Measurements from ENCODE around the gene LRIT2.

Gene LRIT2

DNA sequence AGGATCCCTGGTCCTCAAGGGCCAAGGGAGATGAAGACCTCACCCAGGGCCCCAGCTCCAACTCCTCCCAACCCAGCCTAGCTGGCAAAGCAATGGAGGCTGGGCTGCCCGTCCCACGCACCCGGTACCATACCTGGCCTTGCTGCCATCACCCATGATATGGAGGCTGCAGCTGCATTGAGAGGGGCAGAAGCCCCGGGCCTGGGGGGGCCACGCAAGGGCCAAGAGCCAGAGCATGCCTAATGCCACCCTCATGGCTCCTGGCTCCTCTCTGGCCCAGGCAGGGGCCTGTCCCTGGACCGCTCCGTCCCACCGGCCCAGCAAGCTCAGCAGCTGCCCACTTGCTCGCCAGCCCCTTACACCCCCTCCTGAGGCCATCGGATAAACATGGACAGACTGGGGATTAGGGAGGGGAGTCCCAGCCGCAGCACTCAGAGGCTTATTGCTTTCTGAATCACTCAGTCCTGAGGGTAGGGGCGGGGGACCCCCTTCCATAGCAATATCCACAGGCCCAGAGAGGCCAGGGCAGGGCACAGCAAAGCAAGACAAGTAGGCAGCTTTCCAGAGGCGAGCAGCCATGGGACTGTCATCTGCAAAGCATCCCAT is 15.9 kb upstream of the LRIT2 start, which contains the start of gene LRIT1:
Gene LRIT1 (minus strand): TSS at position 362 of the 606 bp plus-strand sequence. CDS start 107 bp downstream, at position 255.
- no peak for DNase-seq (ENCODE audit: low read depth)

DNA sequence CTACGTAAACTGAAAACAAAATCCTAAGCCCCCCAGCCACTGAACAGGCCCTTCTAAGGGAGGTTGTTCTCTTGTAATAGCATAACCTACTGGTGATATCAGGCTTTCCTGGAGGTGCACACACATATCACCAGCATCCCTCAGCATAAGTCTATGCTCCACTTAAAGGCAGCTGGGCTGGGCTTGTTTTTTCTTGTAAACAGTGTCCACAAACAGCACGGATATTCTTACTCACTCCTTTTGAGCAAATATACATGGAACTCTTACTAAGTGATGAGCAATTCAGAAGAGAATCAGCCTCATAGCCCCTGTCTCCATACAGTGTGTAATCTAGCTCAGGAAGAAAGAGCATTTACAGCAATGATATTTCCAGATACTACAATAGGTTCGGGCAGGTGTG is 13.6 kb upstream of the LRIT2 start:
- DNase-seq (ENCODE audit: low read depth), result no peak

DNA sequence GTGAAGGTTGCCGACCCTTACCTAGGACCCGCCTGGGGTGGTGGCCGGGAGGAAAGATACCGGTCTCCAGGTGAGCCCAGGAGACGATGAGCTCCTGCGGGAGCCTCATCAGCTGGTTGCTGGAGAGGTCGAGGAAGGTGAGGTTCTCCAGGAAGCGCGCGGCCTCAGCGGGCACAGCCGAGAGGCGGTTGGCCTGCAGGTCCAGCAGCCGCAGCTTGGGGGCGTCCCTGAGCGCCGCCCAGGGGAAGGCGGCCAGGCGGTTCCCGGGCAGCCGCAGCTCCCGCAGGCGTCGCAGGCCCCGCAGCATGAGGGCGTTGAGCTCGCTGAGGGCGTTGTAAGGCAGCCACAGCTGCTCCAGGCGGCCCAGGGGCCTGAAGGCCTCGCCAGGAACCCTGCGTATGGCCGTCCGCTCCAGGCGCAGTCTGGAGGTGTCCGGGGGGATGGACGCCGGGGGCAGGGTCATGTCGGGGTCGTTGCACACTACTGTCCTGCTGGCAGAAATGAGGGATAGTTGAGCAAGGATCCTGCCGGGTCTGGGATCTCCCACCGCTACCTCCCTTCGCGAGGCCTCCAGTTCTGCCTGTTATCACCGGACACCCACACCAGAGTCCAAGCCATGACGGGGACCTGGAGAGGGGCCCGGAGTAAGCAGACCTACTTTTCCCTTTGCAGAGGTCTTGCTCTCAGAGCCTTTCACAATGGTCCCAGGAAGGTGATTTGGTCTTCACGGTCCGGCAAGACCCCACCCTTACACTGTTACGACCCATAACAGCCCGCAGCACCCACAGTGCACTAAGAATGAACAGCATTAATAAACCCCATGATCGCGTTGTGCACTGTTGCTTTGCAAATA is 12.1 kb upstream of the LRIT2 start:
- no peak for DNase-seq (ENCODE audit: low read depth)

DNA sequence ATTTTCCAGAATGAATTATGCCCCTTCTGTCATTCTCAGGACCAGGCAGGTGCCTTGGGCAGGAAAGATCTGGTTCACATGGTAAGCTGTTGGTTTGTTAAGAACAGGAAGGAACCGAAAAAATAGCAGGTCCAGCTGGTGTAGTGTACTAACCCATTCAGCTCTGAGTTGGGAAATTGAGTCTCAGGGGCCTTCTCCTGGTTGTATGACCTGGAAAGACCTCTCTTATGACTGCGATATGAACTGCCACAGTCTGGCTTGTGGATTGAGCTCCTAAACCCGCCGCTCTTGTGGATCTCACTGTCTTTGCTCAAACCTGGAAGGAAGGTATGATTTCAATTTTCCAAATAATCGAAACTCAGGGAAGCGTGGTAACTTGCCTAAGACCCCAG is 11.5 kb upstream of the LRIT2 start:
- no peak for DNase-seq (ENCODE audit: low read depth)

DNA sequence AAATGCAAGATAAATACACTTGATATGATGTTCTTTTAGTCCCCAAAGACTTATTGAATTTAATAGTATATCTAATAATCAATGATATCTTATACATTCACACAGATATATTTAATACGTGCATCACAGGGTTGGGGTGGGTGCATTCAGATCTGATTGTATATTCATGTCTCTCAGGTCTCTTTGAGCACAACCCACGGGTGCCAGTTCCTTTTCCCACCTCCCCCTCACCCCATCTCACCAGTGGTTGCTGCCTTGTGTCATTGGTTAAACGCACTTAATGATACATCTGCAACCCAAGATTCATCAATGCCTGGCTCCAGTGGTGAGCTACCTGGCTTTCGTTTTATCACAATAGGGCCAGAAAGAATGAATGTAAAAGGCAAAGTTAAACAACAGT is 9.8 kb upstream of the LRIT2 start:
- DNase-seq (ENCODE audit: low read depth), result no peak

DNA sequence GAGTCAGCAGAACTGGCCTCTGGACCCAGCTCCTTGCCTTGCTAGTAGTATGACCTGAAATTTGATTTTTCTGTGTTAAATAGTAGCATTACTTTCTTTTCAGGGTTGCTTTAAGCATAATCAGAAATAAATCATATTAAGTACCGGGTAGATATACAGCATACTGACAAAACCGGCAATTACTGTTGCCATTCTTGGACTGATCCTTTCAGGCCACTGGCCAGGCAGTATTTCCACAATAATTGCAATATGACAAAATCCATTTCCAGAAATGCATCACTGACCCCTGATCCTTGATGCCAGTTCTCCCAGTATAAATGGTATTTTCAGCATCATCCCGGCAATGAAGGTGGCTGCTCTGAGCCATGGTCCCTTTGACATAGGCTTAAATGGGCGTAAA is 9.1 kb upstream of the LRIT2 start:
- no peak for DNase-seq (ENCODE audit: low read depth)

DNA sequence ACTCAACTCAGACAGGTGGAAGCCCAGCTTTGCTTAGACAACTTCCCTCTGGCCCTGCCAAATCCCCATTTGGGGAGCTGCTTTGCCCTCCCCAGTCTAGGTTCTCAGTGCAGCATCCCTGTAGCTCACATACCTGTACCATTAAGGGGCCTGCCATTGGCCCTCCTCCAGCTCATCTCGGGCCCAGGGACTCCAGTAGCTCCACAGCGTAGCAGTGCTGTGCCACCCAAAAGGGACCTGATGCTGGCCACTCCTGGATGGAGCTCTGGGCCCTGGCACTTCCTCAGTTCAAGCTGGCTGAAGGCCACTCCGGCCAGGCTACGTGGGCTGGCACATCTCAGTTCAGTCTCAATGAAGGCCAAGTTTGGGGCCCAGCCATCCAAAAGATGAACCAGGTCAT is 8.6 kb upstream of the LRIT2 start:
- no peak for DNase-seq (ENCODE audit: low read depth)

DNA sequence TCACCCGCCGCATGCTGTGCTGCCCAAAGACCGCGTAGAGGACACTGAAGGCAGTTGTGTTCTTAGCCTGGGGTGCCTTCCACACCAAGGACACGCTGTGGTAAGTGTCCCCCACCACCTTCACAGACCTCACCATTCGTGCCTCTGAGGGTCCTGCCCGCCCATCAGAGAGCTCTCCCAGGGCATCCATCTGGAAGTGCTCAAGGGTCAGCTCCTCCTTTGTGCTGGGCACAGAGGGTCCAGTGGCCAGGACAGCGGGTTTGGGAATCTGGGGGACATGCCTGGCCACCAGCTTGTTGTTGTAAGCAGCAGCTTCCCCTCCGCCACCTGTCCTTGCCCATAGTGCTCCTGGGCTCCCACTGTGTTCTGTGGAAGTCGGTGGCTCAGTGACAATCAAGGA is 7.0 kb upstream of the LRIT2 start:
- no peak for DNase-seq (ENCODE audit: low read depth)

DNA sequence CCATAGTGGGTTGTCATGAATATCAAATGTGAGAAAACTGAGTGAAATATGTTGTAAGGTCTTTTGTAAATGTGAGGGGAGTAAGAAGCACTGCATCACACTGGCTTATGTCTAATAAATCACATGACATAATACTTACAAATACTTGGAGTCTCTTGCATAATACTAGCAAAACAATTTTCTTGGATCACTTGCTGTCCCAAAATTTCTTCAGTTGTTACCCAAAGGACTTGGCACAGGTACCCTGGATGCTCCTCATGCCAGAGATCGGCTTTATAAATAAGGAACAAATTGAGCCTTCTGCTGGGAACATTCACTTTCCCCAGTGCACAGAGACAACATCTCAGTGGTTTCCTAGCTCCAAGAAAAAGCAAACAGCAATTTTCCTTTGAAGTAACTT is 5.0 kb upstream of the LRIT2 start:
- DNase-seq (ENCODE audit: low read depth), result no peak

DNA sequence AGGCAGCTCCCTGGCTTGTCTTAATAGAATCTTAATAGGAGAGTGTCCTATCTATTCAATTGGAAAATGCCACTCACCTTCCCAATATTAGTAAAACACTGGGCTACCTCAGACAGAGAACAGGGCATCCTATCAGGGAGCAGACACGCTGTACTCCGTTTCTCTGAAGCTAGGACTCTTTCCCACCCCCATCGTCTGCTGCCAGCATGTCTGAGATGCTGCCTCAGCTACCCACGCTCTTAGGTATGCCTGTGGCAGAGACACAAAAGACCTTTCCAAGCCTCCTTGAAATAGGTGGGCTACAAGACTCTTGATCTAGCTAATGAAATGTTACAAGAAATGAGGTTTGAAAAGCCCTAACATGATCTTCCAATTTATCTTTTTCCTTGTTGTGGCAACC is 2.5 kb upstream of the LRIT2 start:
- DNase-seq (ENCODE audit: low read depth), result no peak

DNA sequence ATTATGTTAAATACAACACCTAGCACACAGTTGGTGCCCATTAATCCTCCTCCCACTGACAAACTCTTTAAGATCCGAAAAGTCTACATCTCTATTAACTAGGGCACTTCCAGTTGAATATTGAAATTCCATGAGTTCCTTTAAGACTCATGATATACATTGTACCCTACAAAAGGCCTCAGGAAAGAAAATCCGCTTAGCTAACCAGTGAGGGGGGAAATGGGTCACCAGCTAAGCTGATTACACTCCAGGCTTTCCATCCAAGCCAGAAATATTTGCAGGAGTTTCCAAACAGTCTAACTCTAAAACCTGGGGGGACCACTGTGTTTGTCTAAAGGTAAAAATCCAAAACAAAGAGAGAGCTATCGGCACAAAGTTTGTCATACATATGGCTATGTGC is 1.3 kb upstream of the LRIT2 start:
- DNase-seq (ENCODE audit: low read depth), result no peak

DNA sequence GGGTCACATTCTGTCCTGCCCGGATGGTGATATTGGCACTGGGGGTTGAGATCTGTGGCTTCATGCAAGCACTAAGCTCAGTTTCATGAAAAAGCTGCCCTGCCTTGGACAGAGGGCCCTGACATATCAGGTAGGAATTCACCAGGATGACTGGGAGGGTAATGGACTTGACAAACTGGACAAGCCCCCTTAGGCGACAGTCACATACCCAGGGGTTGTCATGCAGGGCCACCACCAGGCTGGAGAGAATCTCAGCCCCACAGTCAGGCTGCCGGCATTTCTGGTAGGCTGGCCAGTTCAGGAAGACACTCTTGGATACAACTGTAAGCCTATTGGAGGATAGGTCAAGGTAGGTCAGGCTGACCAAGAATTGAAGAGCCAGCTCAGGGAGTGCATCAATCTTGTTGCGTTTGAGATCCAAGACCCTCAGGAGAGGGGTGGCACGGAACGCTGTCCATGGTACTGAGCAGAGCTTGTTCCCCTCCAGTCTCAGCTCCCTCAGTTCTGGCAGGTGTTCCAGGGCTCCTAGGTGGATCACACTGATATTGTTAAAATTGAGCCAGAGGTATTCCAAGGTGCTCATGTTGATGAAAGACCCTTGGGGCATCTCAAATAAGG is 824 bp downstream of the LRIT2 start:
- no peak for DNase-seq (ENCODE audit: low read depth)

DNA sequence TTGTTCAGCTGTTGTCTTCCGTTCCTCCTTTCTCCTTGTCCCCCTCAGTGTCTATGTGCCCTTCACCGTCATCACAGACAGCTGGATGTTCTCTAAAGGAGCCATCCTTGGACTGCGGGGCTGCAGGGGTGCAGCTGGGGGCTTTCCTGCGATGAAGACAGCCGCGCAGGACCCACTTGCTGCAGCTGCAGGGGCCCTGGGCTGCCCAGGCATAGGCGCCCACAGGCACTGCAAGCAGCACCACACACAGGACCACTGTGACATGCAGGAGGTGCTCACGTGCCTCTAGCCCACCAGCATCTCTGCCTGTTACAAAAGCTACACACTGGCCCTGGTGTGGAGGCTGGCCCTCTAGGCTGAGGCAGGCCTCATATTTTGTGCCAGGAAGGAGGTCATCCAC is 3.4 kb downstream of the LRIT2 start:
- DNase-seq (ENCODE audit: low read depth), result no peak

DNA sequence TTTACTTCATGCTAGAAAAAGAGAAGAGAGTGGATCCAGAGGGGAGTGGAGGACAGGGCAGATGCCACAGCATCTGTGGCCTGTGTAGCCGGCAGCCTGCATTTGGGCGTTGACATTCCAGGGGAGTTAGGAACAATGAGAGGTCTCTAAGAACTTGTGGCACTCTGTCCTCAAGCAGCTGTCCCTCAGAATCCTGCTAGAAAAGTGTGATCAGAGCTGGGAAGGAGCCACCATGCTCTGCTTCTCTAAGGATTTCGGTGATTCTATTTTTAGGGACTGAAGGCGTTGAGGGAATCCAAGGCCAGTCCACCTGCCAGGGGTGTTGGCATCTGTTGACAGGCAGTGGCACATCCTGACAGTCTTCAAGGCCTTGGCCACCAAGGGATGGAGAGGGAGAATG is 7.6 kb downstream of the LRIT2 start:
- DNase-seq (ENCODE audit: low read depth), result no peak

DNA sequence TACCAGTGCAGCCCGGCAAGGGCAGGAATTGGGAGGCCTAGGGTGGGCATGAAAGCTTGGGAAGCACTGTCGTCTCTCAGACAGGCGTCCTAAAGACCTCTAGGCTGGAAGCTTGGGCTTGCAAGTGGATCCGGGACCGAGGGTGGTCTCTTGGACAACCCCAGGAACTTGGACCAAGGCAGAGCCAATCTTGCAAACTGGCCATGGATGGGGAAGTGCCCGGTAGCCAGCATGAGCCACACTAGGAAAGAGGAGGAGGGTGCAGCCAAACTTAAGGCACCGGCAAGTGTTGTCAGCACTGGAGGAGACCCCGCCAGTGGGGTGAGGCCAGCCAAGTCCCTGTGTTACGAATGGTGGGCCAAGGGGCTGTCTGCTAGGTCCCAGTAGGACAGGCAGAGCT is 8.5 kb downstream of the LRIT2 start:
- no peak for DNase-seq (ENCODE audit: low read depth)

DNA sequence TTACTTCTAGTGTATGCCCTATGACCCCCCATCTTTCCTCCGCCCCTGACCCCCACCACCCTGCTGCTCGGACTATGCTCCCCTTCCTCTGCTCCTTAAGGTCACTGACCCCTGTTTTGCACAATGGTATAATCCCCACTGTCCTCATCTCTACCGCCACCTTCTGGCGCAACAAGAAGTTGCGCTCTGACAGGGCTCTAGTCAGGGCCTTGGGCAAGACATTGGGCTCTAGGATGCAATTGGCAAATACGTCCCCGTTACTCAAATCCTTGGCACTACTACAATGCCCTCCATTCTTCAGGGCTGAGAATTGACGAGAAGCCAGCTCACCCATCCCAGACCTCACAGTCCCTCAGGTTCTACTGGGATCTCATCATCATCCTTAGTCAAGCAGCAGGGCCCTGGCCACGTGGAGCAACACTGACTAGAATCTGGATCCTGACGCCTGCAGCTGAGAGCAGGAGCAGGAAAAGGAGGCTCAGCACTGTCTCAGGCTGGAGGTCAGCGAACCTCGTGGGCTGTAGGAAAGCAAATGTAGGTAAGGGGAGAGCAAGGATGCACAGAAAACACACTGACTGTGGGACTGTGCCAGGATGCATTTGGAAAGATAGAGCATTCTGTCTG is 10.6 kb downstream of the LRIT2 start:
- DNase-seq (ENCODE audit: low read depth), result no peak

DNA sequence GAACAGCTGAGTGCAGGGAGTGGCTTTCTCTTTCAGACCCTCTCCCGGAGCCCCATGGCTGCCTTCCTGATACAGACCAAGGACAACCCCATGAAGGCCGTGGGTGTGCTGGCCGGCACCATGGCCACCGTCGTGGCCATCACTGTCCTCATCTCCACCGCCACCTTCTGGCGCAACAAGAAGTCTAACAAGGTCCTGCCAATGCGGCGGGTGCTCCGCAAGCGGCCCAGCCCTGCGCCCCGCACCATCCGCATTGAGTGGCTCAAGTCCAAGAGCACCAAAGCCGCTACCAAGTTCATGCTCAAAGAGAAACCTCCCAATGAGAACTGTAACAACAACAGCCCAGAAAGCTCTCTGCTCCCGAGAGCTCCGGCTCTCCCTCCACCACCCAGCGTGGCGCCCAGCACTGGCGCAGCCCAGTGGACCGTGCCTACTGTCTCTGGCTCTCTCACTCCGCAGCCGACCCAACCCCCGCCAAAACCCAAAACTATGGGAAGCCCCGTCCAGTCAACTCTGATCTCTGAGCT is 11.2 kb downstream of the LRIT2 start:
- DNase-seq (ENCODE audit: low read depth), result no peak

DNA sequence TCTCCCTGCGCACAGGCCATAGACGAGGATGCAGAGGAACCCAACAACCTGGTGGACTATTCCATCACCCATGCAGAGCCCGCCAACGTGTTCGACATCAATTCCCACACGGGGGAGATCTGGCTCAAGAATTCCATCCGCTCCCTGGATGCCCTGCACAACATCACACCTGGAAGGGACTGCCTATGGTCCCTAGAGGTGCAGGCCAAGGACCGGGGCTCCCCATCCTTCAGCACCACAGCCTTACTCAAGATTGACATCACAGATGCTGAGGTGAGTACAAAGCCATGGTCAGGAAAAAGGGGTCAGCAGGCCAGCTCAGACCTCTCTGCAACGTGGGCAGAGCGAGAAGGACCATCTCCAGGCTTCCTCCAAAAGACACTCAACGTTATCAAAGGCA is 12.3 kb downstream of the LRIT2 start:
- no peak for DNase-seq (ENCODE audit: low read depth)

DNA sequence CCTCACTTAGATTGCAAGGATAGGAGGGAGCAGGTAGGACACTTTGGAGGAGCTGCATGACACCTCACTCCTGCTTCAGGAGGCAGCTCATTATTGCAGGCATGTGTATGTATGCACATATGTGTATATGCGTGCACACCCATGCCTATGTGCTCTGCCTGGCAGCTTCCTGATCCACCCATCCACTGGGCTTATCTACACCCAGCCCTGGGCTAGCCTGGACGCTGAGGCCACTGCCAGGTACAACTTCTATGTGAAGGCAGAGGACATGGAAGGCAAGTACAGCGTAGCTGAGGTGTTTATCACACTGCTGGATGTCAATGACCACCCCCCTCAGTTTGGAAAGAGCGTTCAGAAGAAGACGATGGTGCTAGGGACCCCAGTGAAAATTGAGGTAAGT is 13.3 kb downstream of the LRIT2 start:
- DNase-seq (ENCODE audit: low read depth), result no peak

DNA sequence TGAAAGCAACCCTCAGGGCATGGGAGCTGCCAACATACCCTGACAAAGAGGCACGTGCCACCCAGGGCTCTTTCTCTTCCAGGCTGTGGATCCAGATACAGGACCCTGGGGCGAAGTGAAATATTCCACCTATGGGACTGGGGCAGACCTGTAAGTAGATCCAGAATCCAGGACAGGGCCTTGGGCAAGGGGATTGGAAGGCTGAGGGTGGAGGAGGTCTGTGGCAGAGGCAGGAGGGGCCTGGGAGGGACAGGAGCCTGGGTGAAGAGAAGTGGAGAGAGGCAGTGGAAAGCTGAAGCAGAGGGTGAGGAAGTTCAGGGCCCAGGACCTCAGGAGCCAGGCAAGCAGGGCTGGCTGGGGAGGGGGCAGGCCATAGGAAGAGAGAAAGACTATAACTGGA is 13.8 kb downstream of the LRIT2 start:
- DNase-seq (ENCODE audit: low read depth), result no peak

DNA sequence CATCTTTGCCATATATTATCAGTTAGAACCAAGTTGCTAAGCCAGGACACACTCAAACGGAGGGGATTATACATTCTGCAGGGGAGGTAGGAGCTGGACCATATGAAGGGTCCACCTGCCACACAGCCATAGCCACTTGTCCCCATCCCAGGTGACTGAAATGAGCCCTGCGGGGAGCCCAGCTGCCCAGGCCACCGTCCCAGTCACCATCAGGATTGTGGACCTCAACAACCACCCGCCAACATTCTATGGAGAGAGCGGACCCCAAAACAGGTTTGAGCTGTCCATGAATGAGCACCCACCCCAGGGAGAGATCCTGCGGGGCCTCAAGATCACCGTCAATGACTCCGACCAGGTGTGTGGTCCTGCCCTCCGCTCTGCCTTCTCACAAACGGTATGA is 17.3 kb downstream of the LRIT2 start:
- no peak for DNase-seq (ENCODE audit: low read depth)

DNA sequence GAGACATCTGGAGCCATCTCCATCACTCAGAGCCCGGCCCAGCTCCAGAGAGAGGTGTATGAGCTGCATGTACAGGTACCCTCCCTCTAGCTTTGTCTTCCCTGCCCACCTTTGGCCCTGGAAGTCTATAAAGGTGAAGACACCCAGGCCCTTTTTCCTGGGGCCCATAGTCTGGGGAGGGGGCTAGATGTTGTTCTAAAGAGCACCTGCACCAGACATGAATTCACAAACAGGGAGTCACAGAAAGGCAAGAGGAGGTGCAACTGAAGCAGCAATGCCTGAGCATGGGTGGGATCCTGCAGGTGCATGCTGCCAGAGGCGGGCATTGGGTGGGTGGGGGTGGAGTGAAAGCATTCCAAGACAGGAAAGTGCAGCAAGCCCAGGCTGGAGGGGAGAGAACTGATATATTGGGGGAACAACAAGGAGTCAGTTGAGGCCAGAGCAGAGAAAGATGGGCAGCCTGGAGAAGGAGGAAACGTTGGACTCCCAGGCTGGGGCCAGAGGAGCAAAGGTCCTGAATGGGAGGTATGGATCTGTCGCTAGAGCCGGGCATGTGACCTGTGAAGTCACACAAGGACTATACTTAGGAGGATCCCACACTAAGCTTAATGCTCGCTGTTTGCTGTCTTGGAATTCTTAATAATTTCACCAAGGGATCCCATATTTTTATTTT is 19.4 kb downstream of the LRIT2 start:
- no peak for DNase-seq (ENCODE audit: low read depth)
